GM18907 (cell line): ENCODE data around the gene SDHB.

Experiments used
- ATAC-seq: cut with Tn5 transposase; IDR thresholded peaks from one replicate; pipeline ENCODE4 v1.9.1; 2021; ENCODE audit warnings: mild to moderate bottlenecking, moderate library complexity; ENCODE audit not compliant: unreplicated experiment

SDHB gene

GRCh38 chr1:17046334-17046657 lies 7.5 kb downstream of the SDHB start:
- no peak for ATAC-seq

- no peak for ATAC-seq
These were observed 8.0 kb downstream of the SDHB start for GRCh38 chr1:17045634-17046333.

GRCh38 chr1:17045150-17045549 lies 8.7 kb downstream of the SDHB start:
- no peak for ATAC-seq

GRCh38 chr1:17043676-17044075 lies 10.2 kb downstream of the SDHB start:
- no peak for ATAC-seq

GRCh38 chr1:17040135-17040534 lies 13.7 kb downstream of the SDHB start:
- ATAC-seq = no peak

GRCh38 chr1:17039522-17039921 lies 14.3 kb downstream of the SDHB start:
- no peak for ATAC-seq

GRCh38 chr1:17033481-17033880 lies 20.4 kb downstream of the SDHB start:
- ATAC-seq = no peak

- ATAC-seq = no peak
These were observed 21.1 kb downstream of the SDHB start for GRCh38 chr1:17032741-17033140.

GRCh38 chr1:17031436-17031835 lies 22.4 kb downstream of the SDHB start:
- no peak for ATAC-seq

- ATAC-seq = no peak
These were observed 23.6 kb downstream of the SDHB start for GRCh38 chr1:17030206-17030605.

- no peak for ATAC-seq
These were observed 25.1 kb downstream of the SDHB start for GRCh38 chr1:17028662-17029188.

GRCh38 chr1:17027900-17028299 lies 25.9 kb downstream of the SDHB start:
- no peak for ATAC-seq

GRCh38 chr1:17027403-17027802 lies 26.4 kb downstream of the SDHB start:
- no peak for ATAC-seq

- ATAC-seq = no peak
These were observed 29.1 kb downstream of the SDHB start for GRCh38 chr1:17024721-17025120.

GRCh38 chr1:17023573-17023972 lies 30.3 kb downstream of the SDHB start:
- ATAC-seq = no peak

- peak; percentile 53 for ATAC-seq
These were observed 30.7 kb downstream of the SDHB start for GRCh38 chr1:17023102-17023501.

GRCh38 chr1:17021896-17022295 lies 31.9 kb downstream of the SDHB start:
- no peak for ATAC-seq

GRCh38 chr1:17020502-17020901 lies 33.3 kb downstream of the SDHB start:
- ATAC-seq = no peak

GRCh38 chr1:17018849-17019248 lies 35.0 kb downstream of the SDHB start:
- ATAC-seq = peak; percentile 42

GRCh38 chr1:17017435-17017834 lies 36.4 kb downstream of the SDHB start:
- no peak for ATAC-seq

- no peak for ATAC-seq
These were observed 37.5 kb downstream of the SDHB start for GRCh38 chr1:17016317-17016661.

- ATAC-seq = no peak
These were observed 38.9 kb downstream of the SDHB start for GRCh38 chr1:17014671-17015567.
